K562 treated with DMSO at 1 percent for 48 hours (cell line): ENCODE data around the gene CXorf38. TPM values are rescaled to one million over a fixed set of nuclear protein-coding genes. Genes with fewer than 3 reads are reported as not detected.

Experiments
- total RNA-seq: library from RNA; unstranded; fragments of 300-600 nt; gene quantifications from 2 replicates; pipeline ENCODE4 v1.2.3, GENCODE V29; 2022; ENCODE audit warnings: low replicate concordance; ENCODE audit errors: extremely low read depth

The CXorf38 gene
- not detected in 2 replicates for total RNA-seq

GRCh38 chrX:40647307-40648197, at the start of gene CXorf38:
CXorf38 (minus strand) TSS chrX:40647561; CDS start chrX:40647520, 41 bp downstream.

GRCh38 chrX:40623139-40623536, 24.2 kb downstream of the CXorf38 start, which contains the start of gene MPC1L:
MPC1L (plus strand) TSS chrX:40623428; CDS start chrX:40623566, 138 bp downstream.

GRCh38 chrX:40580537-40581335, 66.6 kb downstream of the CXorf38 start, which contains the start of gene ATP6AP2:
ATP6AP2 (plus strand) TSS chrX:40580970; CDS start chrX:40581066, 96 bp downstream.

Other genes starting within 250 kb of the CXorf38 start
- not detected in 2 replicates for gene ATP6AP2, start 66.6 kb downstream of the CXorf38 start, total RNA-seq
- gene MPC1L, start 24.1 kb downstream of the CXorf38 start, total RNA-seq: not detected in 2 replicates
- not detected in 2 replicates for gene MED14, start 88.0 kb upstream of the CXorf38 start, total RNA-seq